HCT116 (cell line): Measurements from ENCODE around the gene KCTD2. TPM values are rescaled to one million over a fixed set of nuclear protein-coding genes. Genes with fewer than 3 reads are reported as not detected.

Experiments
- ATAC-seq: fragments of 200-7000 bp; cut with Tn5 transposase; 2 replicates; pipeline ENCODE4 v1.9.1; 2020; ENCODE audit warnings: mild to moderate bottlenecking, moderate library complexity
- BruUV-seq: library from RNA; stranded (reverse); fragments of 400-500 nt; replicated peaks from 2 replicates; lab custom pipeline; 2021; lab: Mats Ljungman, UMichigan
- CTCF ChIA-PET: fragments of 300-600 bp; sonication (Branson Sonifier 250); formaldehyde crosslinking; loops from one replicate; lab custom pipeline; 2021; ENCODE audit warnings: antibody characterized with exemption; lab: Charles Lee
- POLR2A ChIA-PET: fragments of 300-600, 350-600 bp; sonication (Branson Sonifier 250); formaldehyde crosslinking; loops from one replicate; lab custom pipeline; 2021; ENCODE audit warnings: antibody characterized with exemption; lab: Charles Lee
- RAD21 ChIA-PET, 2 experiments: fragments of 300-600 bp; sonication (Branson Sonifier 250); formaldehyde crosslinking; loops; one replicate each; lab custom pipeline; 2023; ENCODE audit warnings: low total read pairs in 2 of 2; ENCODE audit not compliant: uncharacterized antibody in 2 of 2, unreplicated experiment in 2 of 2, low non-redundant PET in 1 of 2; lab: Charles Lee
- DNase-seq: peaks from one replicate; pipeline ENCODE4 v3.0.0-alpha.2; 2010; ENCODE audit warnings: low read depth, low spot score
- H2AFZ ChIP-seq: fragments of 200-600 bp; shearing (Covaris generic), sonication (generic); 2 replicates; pipeline ENCODE4 v1.6.1; 2017; ENCODE audit warnings: low read depth, mixed run types, mixed read lengths, antibody characterized with exemption, low read length; ENCODE audit not compliant: poor library complexity, severe bottlenecking
- H3K27ac ChIP-seq: 2 replicates; pipeline ENCODE4 v1.5.1; 2012; ENCODE audit warnings: low read depth, low read length
- H3K27me3 ChIP-seq: fragments of 200-600 bp; sonication (generic); 2 replicates; pipeline ENCODE4 v1.6.1; 2016; ENCODE audit warnings: mixed run types, low read length, mixed read lengths; ENCODE audit not compliant: insufficient read depth
- H3K36me3 ChIP-seq, 2 experiments: fragments of 200-500 bp in 1 of 2; fragments of 200-600 bp in 1 of 2; sonication (Bioruptor generic) in 1 of 2; sonication (generic) in 1 of 2; 2 replicates each; pipeline versions ENCODE4 v1.5.1 to v1.6.1; 2014 to 2016; ENCODE audit warnings: low read length in 2 of 2, inconsistent platforms in 1 of 2, mixed read lengths in 1 of 2, mixed run types in 1 of 2; ENCODE audit not compliant: insufficient read depth in 2 of 2, control insufficient read depth in 1 of 2
- H3K4me1 ChIP-seq, 2 experiments: fragments of 200-600 bp in 1 of 2; sonication (generic) in 1 of 2; 2 replicates each; pipeline versions ENCODE4 v1.5.1 to v1.6.1; 2012 to 2017; ENCODE audit warnings: low read length in 2 of 2, inconsistent platforms in 1 of 2, mild to moderate bottlenecking in 1 of 2, mixed read lengths in 1 of 2, mixed run types in 1 of 2, moderate library complexity in 1 of 2; ENCODE audit not compliant: insufficient read depth in 2 of 2, control insufficient read depth in 1 of 2
- H3K4me2 ChIP-seq: fragments of 200-600 bp; sonication (generic); 2 replicates; pipeline ENCODE4 v1.6.1; 2017; ENCODE audit warnings: mixed run types, low read length, mixed read lengths
- H3K4me3 ChIP-seq, 2 experiments: fragments of 200-600 bp in 1 of 2; sonication (generic) in 1 of 2; replicated peaks in 1 of 2; 2 replicates each; pipeline ENCODE4 v1.5.1; 2011 to 2016; ENCODE audit warnings: low read length in 2 of 2, control low read depth in 1 of 2, low read depth in 1 of 2, mild to moderate bottlenecking in 1 of 2, mixed read lengths in 1 of 2, mixed run types in 1 of 2
- H3K79me2 ChIP-seq: fragments of 200-600 bp; sonication (generic); 2 replicates; pipeline ENCODE4 v1.6.1; 2017; ENCODE audit warnings: mild to moderate bottlenecking, mixed run types, low read length, moderate library complexity, mixed read lengths; ENCODE audit not compliant: insufficient read depth
- H3K9ac ChIP-seq: fragments of 200-600 bp; sonication (generic); 2 replicates; pipeline ENCODE4 v1.6.1; 2016; ENCODE audit warnings: low read length, mixed read lengths
- H3K9me2 ChIP-seq: fragments of 200-600 bp; sonication (generic), shearing (Covaris generic); 2 replicates; pipeline ENCODE4 v1.6.1; 2017; ENCODE audit warnings: mixed run types, mild to moderate bottlenecking, moderate library complexity; ENCODE audit not compliant: insufficient read depth
- H3K9me3 ChIP-seq, 2 experiments: fragments of 200-500 bp in 1 of 2; fragments of 200-600 bp in 1 of 2; sonication (Bioruptor generic) in 1 of 2; sonication (generic) in 1 of 2; 2 replicates each; pipeline ENCODE4 v1.6.1; 2014 to 2017; ENCODE audit warnings: low read length in 2 of 2, mixed read lengths in 2 of 2, inconsistent platforms in 1 of 2, low read depth in 1 of 2, mild to moderate bottlenecking in 1 of 2, mixed run types in 1 of 2, moderate library complexity in 1 of 2; ENCODE audit not compliant: control insufficient read depth in 1 of 2, insufficient read depth in 1 of 2
- H4K20me1 ChIP-seq: fragments of 200-600 bp; sonication (generic), shearing (Covaris generic); 2 replicates; pipeline ENCODE4 v1.6.1; 2017; ENCODE audit warnings: mixed run types, mild to moderate bottlenecking, moderate library complexity; ENCODE audit not compliant: insufficient read depth
- CBX3 ChIP-seq: IDR thresholded peaks from 2 replicates; pipeline ENCODE4 v1.6.1; 2012; ENCODE audit warnings: low read depth
- CEBPB ChIP-seq: IDR thresholded peaks from 2 replicates; pipeline ENCODE4 v1.6.1; 2012; ENCODE audit warnings: low read depth
- CTCF ChIP-seq, 3 experiments: fragments of 200-600 bp in 1 of 3; sonication (generic) in 1 of 3; IDR thresholded peaks in 2 of 3; conservative IDR thresholded peaks in 1 of 3; 2 replicates each; pipeline ENCODE4 v1.5.1; 2012 to 2017; ENCODE audit warnings: low read depth in 2 of 3, low read length in 2 of 3, antibody characterized with exemption in 1 of 3, borderline replicate concordance in 1 of 3, control low read depth in 1 of 3, mild to moderate bottlenecking in 1 of 3, mixed read lengths in 1 of 3, mixed run types in 1 of 3, moderate library complexity in 1 of 3; ENCODE audit not compliant: insufficient read depth in 1 of 3
- ELF1 ChIP-seq: IDR thresholded peaks from 2 replicates; pipeline ENCODE4 v1.6.1; 2012; ENCODE audit warnings: low read depth, borderline replicate concordance
- EZH2 ChIP-seq: fragments of 200-600 bp; sonication (generic); IDR thresholded peaks from 2 replicates; pipeline ENCODE4 v1.6.1; 2017; ENCODE audit warnings: antibody characterized with exemption, mixed run types
- EZH2phosphoT487 ChIP-seq: fragments of 200-600 bp; IDR thresholded peaks from 2 replicates; pipeline ENCODE4 v1.6.1; 2018; ENCODE audit warnings: antibody characterized with exemption, borderline replicate concordance
- FOSL1 ChIP-seq: IDR thresholded peaks from 2 replicates; pipeline ENCODE4 v1.6.1; 2012; ENCODE audit warnings: low read depth
- JUND ChIP-seq: IDR thresholded peaks from 2 replicates; pipeline ENCODE4 v1.6.1; 2012
- MAX ChIP-seq: IDR thresholded peaks from 2 replicates; pipeline ENCODE4 v1.6.1; 2012
- POLR2A ChIP-seq: IDR thresholded peaks from 2 replicates; pipeline ENCODE4 v1.7.0; 2011; ENCODE audit warnings: borderline replicate concordance; ENCODE audit not compliant: insufficient read depth, insufficient read length; ENCODE audit errors: extremely low read depth
- RAD21 ChIP-seq: IDR thresholded peaks from 2 replicates; pipeline ENCODE4 v1.6.1; 2012; ENCODE audit warnings: low read depth, mild to moderate bottlenecking
- SIN3A ChIP-seq: IDR thresholded peaks from 2 replicates; pipeline ENCODE4 v1.6.1; 2012; ENCODE audit warnings: low read depth
- SP1 ChIP-seq: IDR thresholded peaks from 2 replicates; pipeline ENCODE4 v1.6.1; 2012; ENCODE audit warnings: low read depth
- TCF7L2 ChIP-seq: IDR thresholded peaks from 2 replicates; pipeline ENCODE4 v1.7.0; 2011; ENCODE audit warnings: borderline replicate concordance, inconsistent platforms; ENCODE audit not compliant: insufficient read depth, insufficient read length; ENCODE audit errors: extremely low read depth
- YY1 ChIP-seq: IDR thresholded peaks from 2 replicates; pipeline ENCODE4 v1.6.1; 2011; ENCODE audit warnings: low read length, low read depth, moderate library complexity, mild to moderate bottlenecking; ENCODE audit not compliant: insufficient replicate concordance; ENCODE audit errors: extremely low read depth
- ZFX ChIP-seq: fragments of 450-650 bp; IDR thresholded peaks from 2 replicates; pipeline ENCODE4 v1.6.1; 2017
- intact Hi-C: fragments of 100-400 bp; cut with micrococcal nuclease; formaldehyde crosslinking; loops from 2 replicates; pipeline ENCODE4 v1.10.0; 2022
- total RNA-seq: library from RNA; stranded (reverse); gene quantifications from one replicate; pipeline ENCODE4 v1.2.1, GENCODE V29; 2021; ENCODE audit not compliant: unreplicated experiment
- TF ChIP-seq, protein P1 (sequence below): IDR thresholded peaks from 2 replicates; pipeline ENCODE4 v1.6.1; 2012
- TF ChIP-seq, protein P2 (sequence below): IDR thresholded peaks from 2 replicates; pipeline ENCODE4 v1.6.1; 2012; ENCODE audit warnings: low read depth

Gene KCTD2
- total RNA-seq, 1 experiment from 2014 or later, result 23.3 TPM

DNA sequence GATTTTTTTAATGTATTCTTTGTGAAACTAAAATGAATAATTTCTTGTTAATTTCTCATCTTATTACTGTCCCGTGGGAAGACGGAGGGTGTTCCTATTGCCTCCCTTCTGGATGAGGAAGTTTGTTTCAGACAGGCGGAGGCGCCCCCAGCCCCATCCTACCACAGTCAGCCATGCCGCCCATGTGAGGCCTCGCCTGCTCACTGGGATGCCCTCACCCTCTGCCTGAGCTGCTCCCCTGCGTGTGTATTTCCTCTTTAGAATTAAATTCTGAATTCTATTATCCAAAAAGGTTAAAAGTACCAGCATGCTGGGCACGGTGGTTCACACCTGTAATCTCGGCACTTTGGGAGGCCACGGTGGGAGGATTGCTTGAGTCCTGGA lies 14.0 kb downstream of the KCTD2 start:
- BruUV-seq, result no TSS peak
- no peak for TF ChIP-seq RAD21
- TF ChIP-seq CBX3, result no peak
- TF ChIP-seq, protein P1, sequence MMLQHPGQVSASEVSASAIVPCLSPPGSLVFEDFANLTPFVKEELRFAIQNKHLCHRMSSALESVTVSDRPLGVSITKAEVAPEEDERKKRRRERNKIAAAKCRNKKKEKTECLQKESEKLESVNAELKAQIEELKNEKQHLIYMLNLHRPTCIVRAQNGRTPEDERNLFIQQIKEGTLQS, result no peak
- TF ChIP-seq CTCF (IDR thresholded peaks at IDR 0.05 in 2 of 3, conservative IDR thresholded peaks at IDR 0.05 in 1 of 3; ENCODE audit: borderline replicate concordance in 1 of 3, insufficient read depth in 1 of 3, low read depth in 2 of 3, low read length in 2 of 3), result no peak
- TF ChIP-seq MAX, result no peak
- TF ChIP-seq ZFX, result no peak
- no peak for TF ChIP-seq POLR2A
- no peak for TF ChIP-seq FOSL1
- no peak for TF ChIP-seq SIN3A
- TF ChIP-seq TCF7L2, result no peak
- TF ChIP-seq ELF1, result no peak
- no peak for TF ChIP-seq CEBPB
- TF ChIP-seq EZH2, result no peak
- TF ChIP-seq YY1, result no peak
- no peak for TF ChIP-seq JUND
- no peak for TF ChIP-seq EZH2phosphoT487
- TF ChIP-seq SP1, result no peak
- TF ChIP-seq, protein P2, sequence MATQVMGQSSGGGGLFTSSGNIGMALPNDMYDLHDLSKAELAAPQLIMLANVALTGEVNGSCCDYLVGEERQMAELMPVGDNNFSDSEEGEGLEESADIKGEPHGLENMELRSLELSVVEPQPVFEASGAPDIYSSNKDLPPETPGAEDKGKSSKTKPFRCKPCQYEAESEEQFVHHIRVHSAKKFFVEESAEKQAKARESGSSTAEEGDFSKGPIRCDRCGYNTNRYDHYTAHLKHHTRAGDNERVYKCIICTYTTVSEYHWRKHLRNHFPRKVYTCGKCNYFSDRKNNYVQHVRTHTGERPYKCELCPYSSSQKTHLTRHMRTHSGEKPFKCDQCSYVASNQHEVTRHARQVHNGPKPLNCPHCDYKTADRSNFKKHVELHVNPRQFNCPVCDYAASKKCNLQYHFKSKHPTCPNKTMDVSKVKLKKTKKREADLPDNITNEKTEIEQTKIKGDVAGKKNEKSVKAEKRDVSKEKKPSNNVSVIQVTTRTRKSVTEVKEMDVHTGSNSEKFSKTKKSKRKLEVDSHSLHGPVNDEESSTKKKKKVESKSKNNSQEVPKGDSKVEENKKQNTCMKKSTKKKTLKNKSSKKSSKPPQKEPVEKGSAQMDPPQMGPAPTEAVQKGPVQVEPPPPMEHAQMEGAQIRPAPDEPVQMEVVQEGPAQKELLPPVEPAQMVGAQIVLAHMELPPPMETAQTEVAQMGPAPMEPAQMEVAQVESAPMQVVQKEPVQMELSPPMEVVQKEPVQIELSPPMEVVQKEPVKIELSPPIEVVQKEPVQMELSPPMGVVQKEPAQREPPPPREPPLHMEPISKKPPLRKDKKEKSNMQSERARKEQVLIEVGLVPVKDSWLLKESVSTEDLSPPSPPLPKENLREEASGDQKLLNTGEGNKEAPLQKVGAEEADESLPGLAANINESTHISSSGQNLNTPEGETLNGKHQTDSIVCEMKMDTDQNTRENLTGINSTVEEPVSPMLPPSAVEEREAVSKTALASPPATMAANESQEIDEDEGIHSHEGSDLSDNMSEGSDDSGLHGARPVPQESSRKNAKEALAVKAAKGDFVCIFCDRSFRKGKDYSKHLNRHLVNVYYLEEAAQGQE, result no peak
- no peaks in the 10 kb centered on the region for H4K20me1 ChIP-seq
- peaks cover 30 to 41% of the 10 kb centered on the region in 2 experiments; a peak in 3 of 4 replicates for H3K36me3 ChIP-seq
- H3K27me3 ChIP-seq, result no peaks in the 10 kb centered on the region
- H2AFZ ChIP-seq, result no peak overlapping the region
- DNase-seq (no peak), ATAC-seq (no peak)
- H3K9me2 ChIP-seq, result no peaks in the 10 kb centered on the region
- H3K79me2 ChIP-seq, result 0 out of 2 replicates have a peak, but pooled peaks cover 2% of the 10 kb centered on the region
- intact Hi-C loops, result no loop called here
- ChIA-PET RAD21 (interaction anchor here (0.5 to 1.8 kb wide), 4 partner anchors 18 to 140 kb away, joined by 4 to 8 read pairs (median 4); no protein-coding TSS in a partner anchor), CTCF (interaction anchor here (1.4 to 3.2 kb wide), 4 partner anchors 9 to 141 kb away, joined by 9 to 18 read pairs (median 16); no protein-coding TSS in a partner anchor), POLR2A (interaction anchor here (0.6 to 1.4 kb wide), 3 partner anchors 13 to 102 kb away, joined by 3 to 5 read pairs (median 3); no protein-coding TSS in a partner anchor)
- H3K4me3 ChIP-seq, result no peak overlapping the region
- no peak overlapping the region for H3K27ac ChIP-seq
- H3K9ac ChIP-seq, result no peak overlapping the region
- no peaks in the 10 kb centered on the region for H3K4me1 ChIP-seq
- H3K4me2 ChIP-seq, result no peak overlapping the region
- H3K9me3 ChIP-seq, result no peaks in the 10 kb centered on the region
